ENCODE data around the gene HOXA7.

- no peak for TF ChIP-seq CTCF (IDR thresholded peaks at IDR 0.05)
- TF ChIP-seq EZH2 (IDR thresholded peaks at IDR 0.05): no peak
These were observed 14.2 kb upstream of the HOXA7 start for GRCh38 chr7:27170426-27171324.

All from neural progenitor cell (in vitro differentiated cells).